GM18951 (cell line): Measurements from ENCODE around the gene BMP2K.
"Not testable (repeated sequence)": the region's sequence is repeated elsewhere in the genome, so short reads cannot be mapped to it uniquely, and the experiment has no call there.

Experiments used
- POLR2A ChIP-seq: IDR thresholded peaks from 4 replicates; pipeline ENCODE4 v1.6.1; 2011; ENCODE audit warnings: mild to moderate bottlenecking; ENCODE audit not compliant: insufficient read length, insufficient read depth; ENCODE audit errors: extremely low read depth
- in situ Hi-C: fragments of 300-500 bp; cut with MboI; formaldehyde crosslinking; loops from one replicate; pipeline ENCODE4 v1.12.0; 2022; ENCODE audit warnings: low sequenced_read_pairs, mixed read lengths, inconsistent platforms; ENCODE audit not compliant: unreplicated experiment

Gene BMP2K

GRCh38 chr4:78784236-78784865 is 8.2 kb downstream of the BMP2K start:
- in situ Hi-C loops: no loop called here
- TF ChIP-seq POLR2A: no peak

GRCh38 chr4:78787392-78788006 is 11.3 kb downstream of the BMP2K start:
- in situ Hi-C loops: no loop called here
- TF ChIP-seq POLR2A: no peak

- in situ Hi-C loops: no loop called here
- no peak for TF ChIP-seq POLR2A
Observed at GRCh38 chr4:78788007-78788889, 12.1 kb downstream of the BMP2K start.

GRCh38 chr4:78795594-78796416 is 19.7 kb downstream of the BMP2K start:
- in situ Hi-C loops: not testable (repeated sequence)

GRCh38 chr4:78796526-78796925 is 20.4 kb downstream of the BMP2K start:
- TF ChIP-seq POLR2A: no peak
- in situ Hi-C loops: no loop called here

GRCh38 chr4:78797777-78798284 is 21.7 kb downstream of the BMP2K start:
- in situ Hi-C loops: no loop called here
- no peak for TF ChIP-seq POLR2A

GRCh38 chr4:78799551-78800495 is 23.7 kb downstream of the BMP2K start:
- in situ Hi-C loops: no loop called here
- TF ChIP-seq POLR2A: no peak

- in situ Hi-C loops: no loop called here
- no peak for TF ChIP-seq POLR2A
Observed at GRCh38 chr4:78800965-78801364, 24.8 kb downstream of the BMP2K start.

- in situ Hi-C loops: no loop called here
- no peak for TF ChIP-seq POLR2A
Observed at GRCh38 chr4:78803983-78804382, 27.8 kb downstream of the BMP2K start.

- in situ Hi-C loops: no loop called here
- no peak for TF ChIP-seq POLR2A
Observed at GRCh38 chr4:78806943-78807460, 30.9 kb downstream of the BMP2K start.

- no peak for TF ChIP-seq POLR2A
- in situ Hi-C loops: no loop called here
Observed at GRCh38 chr4:78809295-78809694, 33.1 kb downstream of the BMP2K start.
